Measurements from ENCODE around the gene NSUN7.

Gene NSUN7

DNA sequence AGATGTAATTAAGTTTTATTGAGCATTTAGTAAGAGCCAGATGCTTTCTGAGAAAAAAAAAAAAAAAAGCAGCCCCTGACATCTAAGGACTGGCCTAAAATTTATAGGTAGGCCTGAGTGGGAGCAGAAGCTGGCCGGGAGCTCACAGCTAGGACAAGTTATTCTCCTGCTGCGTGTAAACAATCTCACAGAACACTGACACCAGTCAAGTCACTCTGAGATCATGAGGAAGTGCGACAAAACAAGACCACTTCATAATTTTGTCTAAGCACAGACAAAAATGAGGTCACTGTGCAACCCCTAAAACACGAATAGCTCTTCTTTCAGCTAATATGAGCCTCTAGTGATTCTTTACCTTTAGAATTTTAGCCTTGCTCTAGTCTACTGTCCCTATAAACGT is 15.3 kb upstream of the NSUN7 start:
- DNase-seq (ENCODE audit: low read depth, low spot score): no peak

DNA sequence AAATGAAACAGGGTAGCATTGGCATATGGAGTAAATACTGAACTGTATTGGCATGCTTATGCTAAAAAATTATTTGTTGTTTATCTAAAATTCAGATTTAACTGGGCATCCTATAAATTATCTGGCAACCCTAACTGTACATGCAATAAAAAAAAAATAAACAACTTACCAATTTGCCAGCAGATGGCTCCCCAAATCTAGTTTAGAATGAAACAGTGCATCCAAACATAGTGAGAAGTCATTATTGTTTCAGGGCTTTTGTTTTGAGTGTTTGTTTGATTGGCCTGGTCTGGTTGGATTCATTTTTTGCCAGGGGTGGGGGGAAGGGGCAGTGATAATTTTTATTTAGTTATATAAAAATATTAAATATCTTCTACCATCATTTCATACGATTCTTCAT is 12.8 kb upstream of the NSUN7 start:
- DNase-seq (ENCODE audit: low read depth, low spot score): no peak

DNA sequence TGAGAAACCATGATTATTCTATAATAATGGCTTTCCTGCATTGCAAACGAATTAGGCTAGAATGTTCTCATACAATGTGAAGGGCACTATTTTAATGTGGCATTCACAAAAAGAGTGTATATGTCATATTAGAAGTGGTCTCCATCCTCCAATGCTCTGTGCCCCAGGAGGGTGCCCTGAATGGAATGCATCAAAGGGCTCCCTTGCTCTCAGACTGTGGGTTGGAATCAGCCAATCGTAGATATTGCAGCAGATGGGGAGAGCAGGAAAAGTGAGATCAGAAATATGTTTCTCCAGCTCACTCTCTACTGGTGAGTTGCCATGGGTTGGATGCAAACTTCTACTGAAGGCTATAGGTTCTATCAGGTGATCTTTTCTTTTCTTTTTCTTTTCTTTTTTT is 11.9 kb upstream of the NSUN7 start:
- no peak for DNase-seq (ENCODE audit: low read depth, low spot score)

DNA sequence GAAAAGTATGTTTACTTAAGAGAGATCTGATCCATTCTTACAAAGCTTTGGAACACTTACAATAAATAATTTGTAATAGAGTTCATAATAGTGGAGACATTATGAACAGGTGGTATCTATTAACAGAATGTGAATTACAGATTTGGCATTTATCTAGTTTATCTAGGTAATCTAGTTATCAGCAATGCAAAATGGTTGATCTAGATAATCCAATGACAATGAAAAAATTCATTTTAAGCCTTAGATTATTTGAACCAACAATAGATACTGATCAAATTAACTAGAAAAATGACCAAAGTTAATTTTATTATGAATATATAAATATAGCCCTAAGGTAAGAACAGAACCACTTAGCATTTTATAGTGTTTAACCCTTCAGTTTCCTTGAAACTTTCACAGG is 10.4 kb upstream of the NSUN7 start:
- DNase-seq (ENCODE audit: low read depth, low spot score): no peak

DNA sequence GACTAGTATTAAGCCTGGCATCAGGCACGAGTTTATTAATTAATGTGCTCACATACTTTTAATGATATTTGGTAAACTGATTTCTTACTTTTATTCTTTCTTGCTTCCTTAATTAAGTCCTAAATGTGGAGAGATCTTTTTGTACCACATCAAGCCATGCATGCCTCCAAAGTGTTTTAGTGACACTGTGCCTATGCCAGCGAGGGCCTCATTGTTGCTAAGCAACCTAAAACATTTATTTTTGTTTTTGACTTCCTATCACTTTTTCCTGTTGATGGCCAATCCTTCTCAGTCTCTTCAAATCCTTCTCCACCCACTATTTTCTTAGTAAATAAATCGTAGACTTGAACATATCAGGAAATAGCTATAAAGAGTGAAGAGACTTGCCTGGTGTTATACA is 5.5 kb upstream of the NSUN7 start:
- no peak for DNase-seq (ENCODE audit: low read depth, low spot score)

DNA sequence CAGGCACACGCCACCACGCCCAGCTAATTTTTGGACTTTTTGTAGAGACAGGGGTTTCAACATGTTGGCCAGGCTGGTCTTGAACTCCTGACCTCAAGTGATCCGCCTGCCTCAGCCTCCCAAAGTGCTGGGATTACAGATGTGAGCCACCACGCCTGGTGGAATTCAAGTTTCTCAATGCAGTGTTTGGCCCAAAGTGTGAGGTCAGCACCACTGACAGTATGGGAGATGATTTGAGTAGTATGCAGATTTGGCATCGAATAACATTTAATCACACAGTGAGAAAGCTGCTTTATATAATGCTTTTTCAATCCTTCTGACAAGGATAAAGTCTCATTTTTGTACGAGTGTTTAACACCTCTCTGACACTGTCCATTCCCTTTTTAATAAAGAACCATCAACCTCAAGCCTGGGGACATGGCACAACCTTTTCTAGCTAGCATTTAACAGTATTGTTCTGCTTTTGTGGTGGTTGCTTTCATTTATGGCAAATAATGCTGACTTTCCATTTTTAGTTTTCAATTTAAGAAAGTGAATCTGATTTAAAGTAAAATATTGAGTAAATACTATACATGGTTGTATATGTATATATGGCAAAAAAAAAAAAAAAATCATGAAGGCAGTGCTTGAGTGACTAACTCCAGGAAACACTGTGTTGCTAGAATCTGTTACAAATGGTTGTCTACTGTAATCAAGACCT is 4.3 kb upstream of the NSUN7 start:
- DNase-seq (ENCODE audit: low read depth, low spot score): no peak

DNA sequence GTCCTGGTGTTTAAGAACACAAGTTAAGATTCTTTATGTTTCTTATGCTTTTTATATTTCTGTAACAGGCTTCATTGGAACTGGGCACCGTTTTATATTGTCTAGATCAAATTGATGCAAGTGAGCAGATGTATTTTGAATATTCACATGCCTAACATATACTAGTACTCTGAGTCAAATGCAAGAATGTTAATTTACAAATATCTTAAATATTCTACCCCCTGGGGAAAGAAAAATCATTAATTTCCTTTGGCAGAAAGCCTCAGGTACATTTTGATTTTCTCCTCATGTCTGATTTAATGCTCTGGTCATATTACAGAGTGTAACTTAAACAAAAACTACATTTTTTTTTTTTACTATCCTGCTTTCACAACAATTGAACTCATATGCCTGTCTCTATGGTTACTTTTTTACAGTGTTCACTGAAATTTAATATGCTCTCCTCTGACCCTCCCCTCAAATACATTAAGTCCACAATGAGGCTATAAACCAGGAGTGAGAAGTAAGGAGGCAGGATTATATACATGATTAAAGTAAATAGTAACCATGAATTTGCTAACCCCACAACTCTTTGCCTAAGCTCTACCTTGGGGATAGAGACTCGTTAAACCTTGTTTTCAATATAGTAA is 2.4 kb upstream of the NSUN7 start:
- DNase-seq (ENCODE audit: low read depth, low spot score): no peak

DNA sequence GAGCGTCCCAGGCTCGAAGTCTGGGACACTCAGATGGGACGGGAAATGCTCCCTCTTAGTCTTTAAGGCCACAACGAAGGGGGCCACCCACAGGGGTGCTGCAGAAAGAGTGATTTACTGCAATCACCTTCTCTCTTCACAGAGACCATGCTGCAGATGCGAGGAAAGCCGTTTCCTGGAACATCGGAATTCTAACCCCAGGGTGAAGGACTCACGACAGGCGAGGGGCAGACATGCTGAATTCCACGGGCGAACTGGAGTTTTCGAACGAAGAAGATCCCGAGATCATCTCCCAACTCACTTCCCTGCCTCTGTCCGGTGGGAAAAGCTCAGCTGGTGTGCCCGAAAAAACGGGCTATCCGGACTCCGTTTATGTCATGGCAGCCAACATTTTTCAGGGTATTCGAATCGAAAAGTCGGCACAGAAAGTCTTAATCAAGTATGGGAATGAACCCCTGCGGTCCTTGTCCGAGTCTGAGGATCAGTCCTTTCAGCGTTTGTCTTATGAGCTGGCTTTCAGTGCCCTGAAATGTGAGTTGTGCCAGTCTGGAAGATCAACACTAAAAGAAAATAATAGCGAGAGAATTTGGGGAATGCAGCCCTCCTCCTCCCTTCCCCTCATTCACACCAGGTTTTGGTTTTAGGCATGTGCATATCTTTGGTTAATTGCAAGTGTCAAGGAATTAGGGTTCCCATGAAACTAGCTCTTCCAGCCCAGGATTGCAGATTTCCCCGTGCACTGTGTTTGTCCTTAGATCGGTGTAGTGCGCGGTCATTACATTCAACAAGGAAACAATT is 905 bp downstream of the NSUN7 start:
- no peak for DNase-seq (ENCODE audit: low read depth, low spot score)

DNA sequence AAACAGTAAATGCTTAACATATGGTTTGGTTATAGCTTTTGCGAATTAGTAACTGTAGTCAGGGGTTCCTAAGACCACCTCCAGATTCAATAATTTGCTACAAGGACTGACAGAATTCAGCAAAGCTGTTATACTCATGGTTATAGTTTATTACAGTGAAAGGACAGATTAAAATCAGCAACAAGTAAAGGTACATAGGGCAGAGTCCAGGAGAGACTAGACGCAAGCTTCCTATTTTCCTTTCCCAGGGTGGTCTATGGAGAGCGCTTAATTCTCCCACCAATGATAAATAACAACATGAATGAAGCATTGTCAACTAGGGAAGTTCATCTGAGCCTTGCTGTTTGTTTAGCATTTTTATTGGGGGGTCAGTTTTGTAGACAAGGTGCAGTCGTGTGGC is 5.9 kb downstream of the NSUN7 start:
- DNase-seq (ENCODE audit: low read depth, low spot score): no peak

DNA sequence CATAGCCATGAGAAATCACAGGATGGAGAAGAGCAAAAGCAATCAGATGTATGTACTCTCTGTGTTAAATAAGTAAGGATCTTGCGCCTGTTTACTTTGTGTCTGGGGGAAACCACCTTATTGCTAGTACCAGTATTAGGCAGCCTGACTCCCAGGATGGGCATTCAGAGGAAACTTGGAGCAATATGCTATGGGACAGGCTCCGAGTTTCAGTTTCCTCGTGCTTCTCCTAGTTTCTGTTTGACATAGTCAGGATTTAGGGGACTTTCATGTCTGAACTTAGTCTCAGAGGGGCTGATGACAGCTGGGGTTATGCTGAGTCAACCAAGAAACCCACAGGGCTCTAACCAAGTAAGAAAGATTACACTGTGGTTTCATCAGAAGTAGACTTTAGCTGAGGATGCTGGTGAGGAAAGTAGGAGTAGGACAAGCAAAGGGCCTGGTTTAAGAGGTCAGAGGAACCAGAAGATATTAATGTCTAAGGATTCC is 13.5 kb downstream of the NSUN7 start:
- DNase-seq (ENCODE audit: low read depth, low spot score): no peak

DNA sequence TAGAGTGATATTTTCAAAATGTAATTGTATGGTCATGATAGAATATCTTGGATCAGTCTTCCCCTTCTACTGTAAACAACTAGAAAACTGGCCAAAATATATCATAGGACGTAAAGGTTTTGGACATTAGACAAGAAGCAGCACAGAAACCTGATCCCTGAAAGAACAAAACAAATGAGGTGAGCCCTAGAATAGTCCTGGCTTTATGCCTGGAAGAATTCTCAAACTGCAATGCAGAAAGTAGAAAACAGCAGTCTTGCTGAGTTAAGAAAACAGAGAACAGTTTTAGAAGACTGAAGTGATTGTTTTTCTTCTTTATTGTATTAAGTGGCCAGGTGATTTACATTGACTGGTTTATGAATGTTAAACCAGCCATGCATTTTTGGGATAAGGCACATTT is 19.5 kb downstream of the NSUN7 start:
- DNase-seq (ENCODE audit: low read depth, low spot score): no peak

DNA sequence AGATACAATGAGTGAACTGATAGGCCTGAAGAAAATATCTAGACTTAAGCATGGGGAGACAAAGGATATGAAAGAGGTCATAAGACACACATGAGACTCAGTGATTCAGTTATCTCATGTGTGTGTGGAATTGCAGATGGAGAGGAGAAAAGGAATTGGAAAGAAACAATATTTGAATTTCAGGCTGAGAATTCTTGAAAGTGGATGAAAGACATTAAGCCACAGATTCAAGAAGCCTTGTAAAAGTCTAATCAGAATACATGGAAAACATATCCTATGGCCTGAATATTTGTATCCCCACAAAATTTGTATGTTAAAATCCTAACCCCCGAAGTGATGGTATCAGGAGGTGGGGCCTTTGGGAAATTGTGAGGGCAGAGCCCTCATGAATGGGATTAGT is 28.3 kb downstream of the NSUN7 start:
- no peak for DNase-seq (ENCODE audit: low read depth, low spot score)

DNA sequence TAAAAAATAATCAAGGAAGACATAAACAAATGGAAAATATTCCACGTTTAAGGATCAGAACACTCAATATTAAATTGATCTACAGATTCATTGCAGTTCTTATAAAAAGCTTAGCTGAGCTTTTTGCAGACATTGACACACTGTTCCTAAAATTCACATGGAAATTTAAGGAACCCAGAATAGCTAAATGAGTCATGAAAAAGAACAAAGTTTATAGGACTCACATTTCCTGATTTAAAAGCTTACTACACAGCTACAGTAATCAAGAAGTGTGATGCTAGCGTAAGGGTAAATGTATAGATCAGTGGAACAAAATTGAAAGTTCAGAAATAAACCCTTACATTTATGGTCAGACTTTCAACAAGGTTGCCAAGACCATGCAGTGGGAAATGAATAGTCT is 33.1 kb downstream of the NSUN7 start:
- no peak for DNase-seq (ENCODE audit: low read depth, low spot score)

DNA sequence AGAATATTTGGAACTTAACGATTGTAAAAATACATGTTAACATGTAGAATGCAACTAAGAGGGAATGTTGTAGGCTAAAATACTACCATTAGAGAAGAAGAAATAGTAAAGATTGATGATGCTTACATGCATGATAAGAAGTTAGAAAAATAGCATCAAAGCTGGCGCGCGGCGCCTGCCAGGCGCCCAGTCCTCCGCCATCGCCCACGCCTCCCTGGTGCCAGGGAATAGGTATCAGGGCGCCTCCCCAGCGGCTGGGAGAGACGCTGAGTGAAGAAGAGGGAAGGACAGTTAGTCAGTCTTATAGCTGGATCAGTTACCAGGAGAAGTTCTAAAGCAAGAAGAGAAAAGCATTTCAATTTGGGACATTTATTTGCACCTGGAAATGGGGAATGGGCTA is 36.0 kb downstream of the NSUN7 start:
- no peak for DNase-seq (ENCODE audit: low read depth, low spot score)

DNA sequence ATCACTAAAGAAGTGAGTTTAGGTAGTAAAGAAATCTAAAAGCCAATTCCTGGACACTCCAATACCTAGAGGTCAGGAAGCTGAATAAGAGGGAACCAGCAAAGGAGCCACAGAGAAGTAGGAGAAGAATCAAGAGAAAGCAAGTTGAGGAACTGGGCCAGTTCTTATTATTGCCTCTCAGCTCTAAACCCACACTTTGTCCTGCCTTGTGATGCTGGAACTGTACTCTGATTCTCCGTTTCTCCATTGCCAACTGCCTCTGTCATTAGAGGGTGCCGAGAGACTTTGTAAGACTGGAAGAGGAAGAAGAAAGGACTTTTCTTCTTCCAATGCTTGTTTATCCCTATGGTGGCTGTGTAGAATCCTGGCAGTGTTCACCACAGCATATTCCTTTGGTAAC is 38.6 kb downstream of the NSUN7 start:
- no peak for DNase-seq (ENCODE audit: low read depth, low spot score)

DNA sequence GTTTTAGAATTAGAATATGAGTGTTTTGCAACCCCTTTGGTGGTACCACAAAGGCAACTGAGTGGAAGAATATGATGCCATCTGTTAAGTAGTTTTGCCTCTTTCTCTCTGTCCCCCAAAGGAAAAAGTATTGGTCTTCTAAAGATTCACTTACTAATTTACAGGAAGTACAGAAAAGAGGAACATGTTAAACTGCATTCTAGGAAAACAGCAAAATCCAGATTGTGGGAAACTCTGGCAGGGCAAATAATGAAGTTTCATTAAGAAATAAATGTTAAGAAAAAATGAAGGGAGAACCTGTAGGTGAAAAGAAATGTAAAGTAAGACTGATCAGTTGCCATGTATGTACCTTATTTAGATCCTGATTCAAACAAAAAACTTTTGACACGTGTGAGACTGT is 39.3 kb downstream of the NSUN7 start:
- no peak for DNase-seq (ENCODE audit: low read depth, low spot score)

DNA sequence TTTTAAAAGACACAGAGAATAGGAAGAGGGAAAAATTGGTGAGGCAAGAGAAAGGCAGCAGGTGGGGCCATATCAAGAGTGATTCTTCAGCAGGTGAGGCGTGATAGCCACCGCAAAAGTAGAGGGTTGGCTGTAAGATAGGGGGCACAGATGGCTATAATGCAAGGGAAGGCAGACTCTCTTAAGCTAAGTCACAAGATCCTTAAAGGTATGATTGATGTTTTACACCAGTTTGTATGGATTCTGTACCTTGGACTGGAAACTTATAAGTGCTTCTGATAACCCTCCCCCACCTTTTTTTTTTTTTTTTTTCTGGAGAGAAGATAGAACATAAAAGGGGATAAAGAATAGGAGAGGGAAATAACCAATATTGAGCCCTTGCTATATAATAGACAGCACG is 40.0 kb downstream of the NSUN7 start:
- DNase-seq (ENCODE audit: low read depth, low spot score): no peak

DNA sequence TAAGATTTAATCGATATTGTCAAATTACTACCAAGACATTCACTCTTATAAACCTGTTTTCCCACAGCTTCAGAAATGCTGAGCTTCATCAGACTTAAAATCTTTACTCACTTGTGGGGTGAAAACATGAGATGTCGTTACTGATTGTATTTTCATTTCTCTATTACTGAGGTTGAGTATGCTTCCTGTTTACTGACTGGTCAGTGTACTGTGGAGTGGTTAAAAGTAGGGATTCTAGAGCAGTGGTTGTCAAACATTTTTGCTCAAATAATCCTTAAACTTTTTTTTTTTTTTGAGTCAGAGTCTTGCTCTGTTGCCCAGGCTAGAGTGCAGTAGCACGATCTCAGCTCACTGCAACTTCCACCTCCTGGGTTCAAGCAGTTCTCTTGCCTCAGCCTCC is 50.3 kb downstream of the NSUN7 start:
- no peak for DNase-seq (ENCODE audit: low read depth, low spot score)

DNA sequence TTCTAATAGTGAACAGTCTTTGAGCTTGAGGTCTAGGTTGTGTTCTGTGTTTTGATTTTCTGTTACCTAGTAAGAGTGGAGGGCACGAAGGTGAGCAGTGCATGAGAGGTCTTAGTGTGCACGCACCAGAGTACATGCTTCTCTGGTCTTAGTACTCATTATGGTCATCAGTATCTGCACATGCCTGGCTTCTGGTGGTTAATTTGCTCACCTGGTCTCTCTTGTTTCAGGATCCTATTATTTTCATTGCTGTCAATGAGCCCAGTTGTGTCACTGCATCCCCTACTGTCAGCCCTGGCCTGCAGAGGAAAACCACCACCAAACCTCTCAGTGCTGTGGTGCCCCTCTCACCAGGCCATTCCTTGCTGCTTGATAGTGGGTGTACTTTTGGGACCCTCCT is 54.8 kb downstream of the NSUN7 start:
- no peak for DNase-seq (ENCODE audit: low read depth, low spot score)

DNA sequence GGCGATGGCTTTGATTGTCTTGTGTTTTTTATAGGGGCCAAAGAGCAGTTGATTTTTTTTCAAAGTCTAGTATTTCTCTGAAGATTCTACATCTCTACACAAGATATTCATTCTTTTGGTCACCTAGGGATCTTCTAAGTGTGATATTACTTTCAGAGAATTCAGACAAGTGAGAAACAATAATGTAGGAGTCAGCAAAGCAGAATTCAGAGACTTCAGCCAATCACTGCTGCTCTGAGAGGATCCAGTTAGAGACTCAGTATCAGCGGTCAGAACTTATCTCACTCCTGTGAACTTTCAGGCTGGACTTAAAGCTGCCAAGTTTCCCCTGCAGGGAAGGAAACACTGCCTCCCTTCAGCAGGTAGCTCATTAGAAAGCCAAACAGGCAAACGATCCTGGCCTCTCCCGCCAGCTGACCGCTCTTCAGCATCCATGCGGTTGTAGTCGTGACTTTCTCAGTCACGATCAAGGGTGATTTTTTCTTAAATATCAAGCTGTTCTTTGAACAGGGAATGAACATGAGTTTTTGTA is 59.2 kb downstream of the NSUN7 start:
- DNase-seq (ENCODE audit: low read depth, low spot score): no peak

DNA sequence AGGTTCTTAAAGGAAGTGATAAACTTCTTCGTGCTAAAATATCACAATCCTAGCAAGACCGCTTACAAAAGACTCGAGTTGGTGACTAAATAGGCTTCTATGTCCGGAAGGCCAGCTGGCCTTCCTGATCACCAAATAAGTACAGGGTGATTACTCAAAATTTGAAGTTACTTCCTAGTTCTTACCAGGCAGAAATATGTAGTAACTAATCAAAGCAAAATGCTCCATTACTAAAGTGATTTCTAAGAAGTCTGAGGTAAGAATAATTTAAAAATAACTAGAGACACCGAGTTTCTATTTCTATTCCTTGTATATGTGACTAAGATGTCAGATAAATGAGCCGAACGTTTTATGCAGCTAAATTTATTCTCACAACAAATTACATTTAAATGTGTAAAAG is 62.2 kb downstream of the NSUN7 start:
- DNase-seq (ENCODE audit: low read depth, low spot score): no peak

DNA sequence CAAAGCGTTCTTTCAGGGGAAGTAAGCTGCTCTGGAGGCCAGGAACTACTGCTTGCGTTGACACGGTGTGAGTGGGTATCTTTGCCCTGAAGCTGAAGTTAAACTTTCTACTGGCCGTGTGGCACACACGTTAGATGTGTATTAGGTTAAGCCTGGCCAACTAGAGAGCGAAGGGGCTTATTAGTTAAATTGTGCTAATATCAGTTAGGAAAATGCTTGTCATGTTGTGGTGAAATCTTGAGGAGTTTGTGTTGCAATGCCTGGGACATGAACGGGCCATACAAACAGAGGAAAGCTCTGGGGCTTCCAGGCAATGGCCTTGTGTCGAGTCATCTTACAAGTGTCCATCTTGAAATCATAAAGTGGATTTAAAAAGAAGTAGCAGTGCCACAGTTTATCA is 62.6 kb downstream of the NSUN7 start:
- no peak for DNase-seq (ENCODE audit: low read depth, low spot score)

DNA sequence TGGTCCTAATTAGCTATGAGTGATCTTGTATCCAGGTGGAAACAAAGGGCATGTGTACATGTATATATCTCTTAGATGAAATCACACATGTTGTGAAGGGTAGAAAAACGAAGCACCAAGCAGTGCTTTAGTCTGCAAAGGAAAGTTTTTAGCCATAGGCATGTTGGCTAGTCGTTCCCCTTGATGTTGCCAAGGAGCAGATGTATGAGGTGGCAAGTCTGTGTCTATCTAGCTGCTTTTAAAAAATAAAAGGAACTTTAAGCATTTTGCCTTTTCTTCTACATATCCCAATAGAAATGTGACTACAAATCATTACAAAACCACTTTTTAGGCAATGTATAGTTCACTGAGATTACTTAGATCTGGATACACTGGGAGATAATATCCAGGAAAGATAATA is 63.1 kb downstream of the NSUN7 start:
- DNase-seq (ENCODE audit: low read depth, low spot score): no peak

Data from smooth muscle cell of the brain vasculature (primary cell).